Thyroid gland (tissue), 4 donors: ENCODE measurements around the gene ZBTB8OS. TPM values are rescaled to one million over a fixed set of nuclear protein-coding genes. Genes with fewer than 3 reads are reported as not detected.

ENCODE experiments used
- DNase-seq, 2 donors: peaks; one replicate each; pipeline ENCODE4 v3.0.0-alpha.2; 2019
- H3K27ac ChIP-seq, 3 donors: fragments of 200-600 bp; sonication (generic); 1 replicate in 2 of 3; 2 replicates in 1 of 3; pipeline ENCODE4 v1.5.1; 2016 to 2019; ENCODE audit warnings: mild to moderate bottlenecking in 1 of 3, moderate library complexity in 1 of 3
- H3K27me3 ChIP-seq: fragments of 200-600 bp; sonication (generic); one replicate; pipeline ENCODE4 v1.5.1; 2019
- H3K36me3 ChIP-seq, 2 donors: fragments of 200-600 bp; sonication (generic); one replicate each; pipeline ENCODE4 v1.5.1; 2016 to 2019
- H3K4me1 ChIP-seq, 2 donors: fragments of 200-600 bp; sonication (generic); one replicate each; pipeline ENCODE4 v1.5.1; 2017 to 2019
- H3K4me3 ChIP-seq, 3 donors: fragments of 200-600 bp; sonication (generic); replicated peaks in 1 of 3; 1 replicate in 2 of 3; 2 replicates in 1 of 3; pipeline ENCODE4 v1.5.1; 2016; ENCODE audit warnings: mild to moderate bottlenecking in 1 of 3
- H3K9me3 ChIP-seq: fragments of 200-600 bp; sonication (generic); one replicate; pipeline ENCODE4 v1.5.1; 2017
- CTCF ChIP-seq, 6 experiments: fragments of 200-600 bp in 3 of 6; fragments of 450-650 bp in 3 of 6; sonication (generic) in 3 of 6; IDR thresholded peaks; one replicate each; pipeline ENCODE4 v1.5.1; 2016 to 2019; ENCODE audit warnings: antibody characterized with exemption in 6 of 6, mild to moderate bottlenecking in 2 of 6, inconsistent platforms in 1 of 6, moderate library complexity in 1 of 6
- POLR2A ChIP-seq, 2 donors: fragments of 450-650 bp; IDR thresholded peaks; one replicate each; pipeline ENCODE4 v1.6.1; 2017; ENCODE audit warnings: antibody characterized with exemption in 2 of 2, mild to moderate bottlenecking in 2 of 2, moderate library complexity in 1 of 2
- WGBS, 2 donors: methylation state at CpG; one replicate each; pipeline ENCODE4 v1.1.5; 2017; 5-methylcytosine and 5-hydroxymethylcytosine counted together
- intact Hi-C: fragments of 100-400 bp; cut with DNase I; formaldehyde crosslinking; loops from one replicate; pipeline ENCODE4 v1.15.1; 2023
- total RNA-seq, 4 donors: library from RNA; depleted of rRNA; stranded (reverse); fragments of >200 nt; gene quantifications; one replicate each; pipeline ENCODE4 v1.2.3, GENCODE V29; 2016

The ZBTB8OS gene
- total RNA-seq, 4 donors from 2014 or later = 28.3 to 43.4 (median 34.9) TPM

GRCh38 chr1:32609180-32609579, 41.2 kb downstream of the ZBTB8OS start:
- no peaks in the 10 kb centered on the region for H3K9me3 ChIP-seq
- H3K4me3 ChIP-seq = no peak overlapping the region
- no peaks in the 10 kb centered on the region for H3K27me3 ChIP-seq
- no peak for TF ChIP-seq CTCF (IDR thresholded peaks at IDR 0.05)
- TF ChIP-seq POLR2A (IDR thresholded peaks at IDR 0.05) = no peak
- intact Hi-C loops = no loop called here
- no peak overlapping the region for H3K27ac ChIP-seq
- DNase-seq = no peak
- H3K36me3 ChIP-seq = no peaks in the 10 kb centered on the region
- H3K4me1 ChIP-seq = peaks cover 0 to 4% of the 10 kb centered on the region in 2 donors
- 90 to 91% methylated on average over 4 of the region's 4 CpGs for WGBS, 2 donors

DNA sequence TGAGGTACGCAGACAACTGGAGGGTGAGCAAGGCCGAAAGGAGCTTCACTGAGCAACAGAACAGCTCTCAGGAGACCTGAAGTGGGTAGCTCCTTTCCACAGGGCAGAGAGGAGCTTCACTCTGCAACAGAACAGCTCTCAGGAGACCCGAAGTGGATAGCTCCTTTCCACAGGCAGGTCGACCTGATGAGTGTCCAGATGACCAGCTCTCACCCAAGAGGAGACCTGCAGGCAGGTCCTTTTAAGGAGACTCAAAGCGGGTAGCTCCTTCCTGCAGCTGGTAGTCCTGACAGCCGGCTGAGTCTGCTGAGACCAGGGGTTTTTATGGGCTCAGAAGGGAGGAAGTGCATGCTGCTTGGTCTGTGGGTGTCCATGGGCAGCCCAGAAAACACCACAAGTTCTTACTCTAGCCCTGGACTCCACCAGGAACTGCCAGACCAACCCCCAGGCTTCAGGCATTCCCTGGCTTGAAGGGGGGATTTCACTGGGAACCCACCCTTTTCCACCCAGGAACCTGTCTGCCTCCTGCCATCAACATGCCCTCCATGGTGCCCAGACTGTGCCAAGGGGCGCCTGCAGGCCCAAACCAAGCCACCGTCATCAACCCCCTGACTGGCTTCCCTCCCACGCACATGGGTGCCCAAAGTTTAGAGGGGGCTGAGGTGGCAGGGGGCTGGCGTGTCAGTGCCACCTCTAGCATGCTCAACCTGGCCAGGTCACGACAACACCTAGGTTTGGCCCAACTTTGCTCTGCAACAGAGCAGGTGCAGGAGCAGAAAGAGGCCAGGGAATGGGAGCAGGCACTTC, 43.6 kb downstream of the ZBTB8OS start:
- Histone ChIP-seq H3K9me3 (no peaks in the 10 kb centered on the region), H3K4me1 (peaks cover 0 to 3% of the 10 kb centered on the region in 2 donors), H3K27me3 (no peaks in the 10 kb centered on the region), H3K36me3 (no peaks in the 10 kb centered on the region), H3K27ac (no peak overlapping the region), H3K4me3 (no peak overlapping the region)
- TF ChIP-seq POLR2A (IDR thresholded peaks at IDR 0.05) = no peak
- intact Hi-C loops = no loop called here
- WGBS, 2 donors = 94 to 100% methylated on average over 5 to 11 of the region's 11 CpGs
- no peak for DNase-seq

DNA sequence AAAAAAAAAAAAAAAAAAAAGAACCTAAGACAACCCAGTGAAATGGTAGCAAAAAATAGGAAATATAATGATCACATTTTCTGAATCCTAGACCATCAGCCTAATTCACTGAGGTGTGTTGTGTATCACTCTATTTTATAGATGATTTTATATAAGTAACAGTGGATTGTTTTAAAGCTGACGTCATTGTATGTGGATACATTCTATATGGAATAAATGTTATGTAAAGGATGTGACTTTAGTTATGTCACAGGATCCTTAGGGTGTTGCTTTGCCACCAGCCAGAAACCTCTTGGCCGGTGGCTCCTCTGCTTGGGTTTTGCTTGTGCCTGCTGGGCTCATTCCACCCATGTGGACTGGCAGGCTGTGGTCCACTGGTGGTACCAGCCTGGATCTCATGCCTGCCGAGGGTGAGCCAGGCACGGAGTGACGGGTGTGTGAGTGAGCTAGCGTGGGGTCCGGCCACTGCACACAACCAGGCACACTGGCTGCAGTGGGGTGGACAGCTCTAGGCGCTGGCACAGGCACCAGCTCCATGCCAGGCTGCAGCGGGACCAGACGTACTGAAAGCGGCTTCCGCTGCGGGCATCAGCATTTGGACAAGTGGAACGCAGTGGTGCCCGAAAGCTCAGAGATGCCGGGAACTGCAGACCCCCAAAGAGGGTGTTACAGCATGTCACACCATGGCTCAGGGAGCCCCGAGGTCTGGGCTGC, 44.5 kb downstream of the ZBTB8OS start:
- Histone ChIP-seq H3K27ac (no peak overlapping the region), H3K36me3 (no peaks in the 10 kb centered on the region), H3K4me3 (no peak overlapping the region), H3K9me3 (no peaks in the 10 kb centered on the region), H3K4me1 (no peaks in the 10 kb centered on the region), H3K27me3 (no peaks in the 10 kb centered on the region)
- WGBS, 2 donors = 87 to 93% methylated on average over 3 to 9 of the region's 17 CpGs
- intact Hi-C loops = no loop called here
- TF ChIP-seq POLR2A (IDR thresholded peaks at IDR 0.05) (no peak), CTCF (IDR thresholded peaks at IDR 0.05) (no peak)
- no peak for DNase-seq

- WGBS, 2 donors = 93 to 96% methylated on average over 2 of the region's 2 CpGs
- TF ChIP-seq CTCF (IDR thresholded peaks at IDR 0.05) (no peak), POLR2A (IDR thresholded peaks at IDR 0.05) (no peak)
- Histone ChIP-seq H3K9me3 (no peaks in the 10 kb centered on the region), H3K36me3 (peaks cover 0 to 8% of the 10 kb centered on the region in 2 donors), H3K27ac (no peak overlapping the region), H3K4me3 (no peak overlapping the region), H3K27me3 (no peaks in the 10 kb centered on the region), H3K4me1 (no peaks in the 10 kb centered on the region)
- no peak for DNase-seq
- intact Hi-C loops = no loop called here
Measured at GRCh38 chr1:32600034-32600433, 50.3 kb downstream of the ZBTB8OS start.

- 94 to 95% methylated on average over 9 of the region's 9 CpGs for whole genome bisulfite sequencing, 2 donors
- TF ChIP-seq POLR2A (IDR thresholded peaks at IDR 0.05) (no peak), CTCF (IDR thresholded peaks at IDR 0.05) (no peak)
- Histone ChIP-seq H3K27ac (no peak overlapping the region), H3K4me3 (no peak overlapping the region), H3K27me3 (no peaks in the 10 kb centered on the region), H3K36me3 (peaks cover 0 to 3% of the 10 kb centered on the region in 2 donors), H3K9me3 (no peaks in the 10 kb centered on the region), H3K4me1 (no peaks in the 10 kb centered on the region)
- intact Hi-C loops = no loop called here
- no peak for DNase-seq
Measured at GRCh38 chr1:32592943-32593342, 57.4 kb downstream of the ZBTB8OS start.
